NCI-H2196 treated with DMSO at 0.1 percent for 48 hours (cell line): ENCODE measurements around the gene CFAP46.
"Not testable (repeated sequence)": the region's sequence is repeated elsewhere in the genome, so short reads cannot be mapped to it uniquely, and the experiment has no call there.

Experiments
- DNase-seq: peaks from one replicate; lab custom pipeline; 2025; ENCODE audit not compliant: unreplicated experiment; lab: John Stamatoyannopoulos, UW

CFAP46 gene

DNA sequence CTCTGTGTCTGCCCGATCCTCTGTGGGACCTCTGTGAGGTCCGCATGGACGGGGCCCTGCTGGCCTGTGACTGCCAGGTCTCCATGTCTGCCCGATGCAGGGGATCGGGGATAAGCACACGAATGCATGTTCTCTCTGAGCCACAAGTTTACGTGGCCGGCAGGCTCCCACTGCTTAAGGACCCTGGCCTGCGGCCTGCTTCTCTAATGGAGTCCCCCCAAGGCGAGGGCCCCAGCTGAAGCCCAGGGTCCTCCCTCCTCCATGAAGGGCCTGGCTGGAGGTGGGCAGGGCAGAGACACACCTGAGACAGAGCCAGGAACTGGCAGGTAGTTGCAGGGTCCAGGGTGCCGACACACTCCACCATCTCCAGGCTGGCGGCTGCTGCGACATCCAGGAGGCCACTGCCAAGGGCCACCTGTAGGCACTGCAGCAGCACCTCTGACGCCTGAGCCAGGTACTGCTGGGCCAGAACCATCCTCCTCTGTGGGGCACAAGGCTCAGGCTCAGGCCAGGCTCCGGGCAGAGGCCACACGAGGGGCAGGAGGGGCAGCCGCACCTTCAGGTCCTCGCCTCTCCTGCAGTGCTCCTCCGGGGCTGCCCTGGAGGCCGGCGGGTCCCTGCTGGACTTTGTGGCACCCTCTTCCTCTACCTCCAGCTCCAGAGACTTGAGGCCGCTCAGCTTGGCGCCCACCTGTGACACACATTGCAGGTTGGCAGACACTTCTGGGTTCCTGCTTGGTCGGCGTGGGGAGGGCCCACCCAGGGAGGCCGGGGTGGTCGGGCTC is 95.5 kb downstream of the CFAP46 start:
- no peak for DNase-seq

DNA sequence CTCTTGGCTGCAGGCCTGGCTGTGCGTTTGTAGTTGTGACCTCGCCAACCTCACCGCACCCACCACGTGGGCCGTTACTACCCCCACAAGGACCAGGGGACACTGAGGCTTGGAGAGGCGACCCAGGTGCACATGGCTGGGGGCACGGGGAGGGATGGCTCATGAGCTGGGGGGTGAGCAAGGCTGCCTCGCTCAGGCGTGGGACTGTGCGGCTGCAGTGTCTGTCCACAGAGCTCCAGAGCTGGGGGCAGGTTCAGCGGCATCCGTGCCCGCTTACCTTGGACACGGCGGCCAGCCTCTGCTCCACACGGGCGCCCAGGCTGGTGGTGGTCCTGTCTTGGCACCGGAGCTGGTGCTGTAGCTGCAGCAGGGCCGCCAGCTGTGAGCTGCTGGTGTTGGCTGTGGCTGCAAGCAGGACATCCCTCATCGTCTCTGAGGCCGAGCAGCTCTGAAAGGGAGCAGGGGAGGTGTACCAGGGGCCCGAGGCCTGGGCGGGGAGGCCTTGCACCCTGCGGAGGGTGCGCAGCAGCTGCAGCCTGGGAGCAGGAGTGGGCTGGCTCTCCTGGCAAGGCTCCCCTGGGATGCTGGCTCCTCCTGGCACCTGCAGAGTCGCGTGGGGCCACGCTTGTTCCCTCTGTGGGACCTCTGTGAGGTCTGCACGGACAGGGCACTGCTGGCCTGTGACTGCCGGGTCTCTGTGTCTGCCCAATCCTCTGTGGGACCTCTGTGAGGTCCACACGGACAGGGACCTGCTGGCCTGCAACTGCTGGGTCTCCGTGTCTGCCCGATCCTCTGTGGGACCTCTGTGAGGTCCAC is 96.4 kb downstream of the CFAP46 start:
- DNase-seq, result no peak

DNA sequence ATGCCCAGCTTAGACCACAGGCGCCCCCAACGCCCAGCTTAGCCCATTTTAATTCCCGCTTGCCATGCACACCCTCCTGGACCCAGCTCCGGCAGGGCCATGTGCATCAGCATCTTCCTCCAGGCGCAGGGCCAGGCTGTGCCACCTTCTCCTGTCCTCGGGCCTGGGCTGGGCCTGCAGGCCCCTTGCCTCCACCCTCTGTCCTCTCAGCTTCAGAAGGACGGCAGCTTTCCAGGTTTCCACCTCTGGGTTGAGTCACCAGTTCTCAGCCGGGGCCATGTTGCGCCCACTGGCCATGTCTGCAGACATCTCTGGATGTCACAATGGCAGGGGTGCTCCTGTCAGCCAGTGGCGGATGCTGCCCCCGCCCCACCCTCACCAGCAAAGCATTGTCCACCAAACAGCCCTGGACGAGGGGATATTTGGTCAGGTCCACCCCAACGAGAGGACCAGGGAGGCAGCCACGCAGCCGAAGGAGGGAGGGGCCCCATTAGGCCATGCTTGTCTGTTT is 97.3 kb downstream of the CFAP46 start:
- DNase-seq, result no peak

DNA sequence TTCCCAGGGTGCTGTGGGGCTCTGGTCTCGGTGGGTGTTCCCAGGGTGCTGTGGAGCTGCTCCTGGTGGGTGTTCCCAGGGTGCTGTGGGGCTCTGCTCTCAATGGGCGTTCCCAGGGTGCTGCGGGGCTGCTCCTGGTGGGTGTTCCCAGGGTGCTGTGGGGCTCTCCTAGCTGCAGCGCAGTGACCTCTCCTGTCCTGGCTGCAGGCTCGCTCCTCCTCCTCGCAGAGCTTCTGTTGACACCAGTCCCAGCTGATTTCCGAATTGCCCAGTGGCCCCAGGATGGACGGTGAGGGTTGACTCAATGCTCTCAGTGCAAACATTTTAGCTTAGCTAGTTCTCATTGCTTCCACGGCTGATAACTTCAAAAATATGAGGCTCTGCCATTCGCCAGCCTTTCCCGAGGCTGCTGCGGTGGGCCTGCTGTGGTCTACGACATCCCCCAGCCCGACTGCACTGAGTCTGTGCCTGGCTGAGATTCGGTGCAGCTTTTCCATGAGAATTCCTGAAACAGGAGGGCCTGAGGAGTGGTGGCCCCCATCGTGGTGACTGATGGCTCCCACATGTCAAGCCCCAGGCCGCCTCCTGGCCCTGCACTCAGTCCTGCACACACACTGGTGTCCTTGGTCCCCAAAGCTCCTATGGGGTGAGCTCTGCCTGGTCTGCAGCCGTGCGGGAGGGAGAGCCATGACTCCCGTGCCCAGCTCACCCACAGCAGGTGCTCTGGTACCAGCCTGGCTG is 98.1 kb downstream of the CFAP46 start:
- DNase-seq, result no peak

DNA sequence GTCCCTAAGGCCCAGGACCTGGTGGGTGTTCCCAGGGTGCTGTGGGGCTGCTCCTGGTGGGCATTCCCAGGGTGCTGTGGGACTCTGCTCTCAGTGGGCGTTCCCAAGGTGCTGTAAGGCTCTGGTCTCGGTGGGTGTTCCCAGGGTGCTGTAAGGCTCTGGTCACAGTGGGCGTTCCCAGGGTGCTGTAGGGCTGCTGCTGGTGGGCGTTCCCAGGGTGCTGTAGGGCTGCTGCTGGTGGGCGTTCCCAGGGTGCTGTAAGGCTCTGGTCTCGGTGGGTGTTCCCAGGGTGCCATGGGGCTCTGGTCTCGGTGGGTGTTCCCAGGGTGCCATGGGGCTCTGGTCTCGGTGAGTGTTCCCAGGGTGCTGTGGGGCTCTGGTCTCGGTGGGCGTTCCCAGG is 99.1 kb downstream of the CFAP46 start:
- not testable (repeated sequence) for DNase-seq

DNA sequence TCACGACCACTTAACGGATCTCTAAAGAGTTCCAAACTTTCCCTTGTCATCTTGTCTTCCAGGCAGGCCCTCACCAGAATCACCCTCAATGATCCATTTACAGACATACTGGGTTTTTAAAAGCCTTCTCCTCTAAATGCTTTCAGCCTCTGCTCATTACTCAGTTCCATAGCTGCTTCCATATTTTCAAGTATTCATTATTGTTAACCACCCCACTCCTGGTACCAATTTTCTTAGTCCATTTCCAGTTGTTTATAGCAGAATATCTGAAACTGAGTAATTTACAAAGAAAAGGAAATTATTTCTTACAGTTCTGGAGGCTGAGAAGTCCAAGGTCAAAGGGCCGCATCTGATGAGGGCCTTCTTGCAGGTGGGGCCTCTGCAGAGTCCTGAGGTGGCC is 100.0 kb downstream of the CFAP46 start:
- DNase-seq, result no peak

DNA sequence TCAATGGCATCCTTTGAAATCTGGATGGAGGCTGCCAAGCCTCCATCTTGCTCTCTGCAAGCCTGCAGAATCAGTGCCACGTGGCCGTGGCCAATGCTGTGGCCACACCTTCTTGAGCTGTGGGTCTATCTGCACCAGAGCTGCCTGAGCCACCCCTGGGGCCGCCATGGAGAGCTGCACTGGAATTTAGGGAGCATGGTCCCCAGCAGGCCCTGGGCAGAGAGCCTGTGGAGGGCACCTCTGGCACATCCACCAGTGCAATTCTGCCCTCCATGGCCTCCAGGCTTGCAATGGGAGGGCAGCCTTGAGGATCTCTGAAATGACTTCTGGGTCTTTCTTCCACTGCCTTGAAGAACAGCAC is 100.8 kb downstream of the CFAP46 start:
- no peak for DNase-seq

DNA sequence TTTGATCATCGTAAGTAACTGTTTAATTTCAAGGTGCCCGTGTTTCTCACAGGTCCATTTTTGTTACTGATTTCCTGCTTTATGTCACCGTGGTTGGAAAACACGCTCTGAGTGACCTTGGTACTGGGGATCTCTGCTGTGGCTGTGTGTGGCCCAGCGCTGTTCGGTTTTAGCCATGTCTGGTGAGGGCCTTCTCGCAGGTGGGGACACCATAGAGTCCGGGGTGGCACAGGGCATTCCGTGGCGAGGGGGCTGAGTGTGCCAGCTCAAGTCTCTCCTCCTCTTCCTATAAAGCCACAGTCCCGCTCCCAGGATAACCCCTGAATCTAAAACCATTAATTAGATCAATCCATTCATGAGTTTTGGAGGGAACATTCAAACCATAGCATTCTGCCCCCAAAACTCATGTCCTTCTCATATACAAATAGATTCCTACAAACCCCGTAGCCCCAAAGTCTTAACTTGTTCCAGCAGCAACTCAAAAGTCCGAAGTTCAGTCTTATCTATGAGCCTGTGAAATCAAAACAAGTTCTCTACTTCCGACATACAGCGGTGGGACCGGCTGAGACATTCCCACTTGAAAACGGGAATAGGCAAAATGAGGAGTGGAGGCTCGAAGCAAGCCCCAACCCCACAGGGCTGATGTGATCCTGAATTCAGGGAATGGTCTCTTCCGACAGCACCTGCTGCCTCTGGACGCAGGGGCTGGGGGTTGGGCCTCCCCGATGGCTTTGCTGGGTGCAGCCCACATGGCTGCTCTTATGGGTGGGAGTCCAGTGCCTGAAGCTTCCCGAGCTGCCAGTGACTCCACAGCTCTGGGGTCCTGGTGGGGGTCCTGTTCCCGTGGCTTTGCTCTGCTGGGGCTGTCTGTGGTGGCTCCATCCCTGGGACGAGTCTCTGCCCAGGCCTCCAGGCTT is 101.4 kb downstream of the CFAP46 start:
- DNase-seq, result no peak

DNA sequence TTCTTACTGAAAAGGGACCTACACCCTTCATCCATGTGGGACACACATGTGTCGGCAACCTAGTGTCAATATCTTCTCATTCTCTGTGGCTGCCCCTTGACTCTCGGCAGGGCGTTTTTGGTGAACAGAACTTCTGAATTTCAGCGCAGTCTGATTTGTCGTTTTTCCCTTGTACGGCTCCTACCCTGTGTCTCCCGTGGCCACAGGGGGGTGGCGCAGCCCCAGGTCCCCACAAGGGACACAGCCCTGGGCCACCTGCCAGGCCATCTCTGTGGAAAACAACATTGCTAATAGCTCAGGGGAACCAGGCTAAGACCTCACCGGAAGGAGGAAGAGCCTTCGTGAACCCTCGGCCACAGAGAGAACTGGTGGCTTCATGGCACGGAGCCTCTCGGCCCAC is 103.3 kb downstream of the CFAP46 start:
- no peak for DNase-seq

DNA sequence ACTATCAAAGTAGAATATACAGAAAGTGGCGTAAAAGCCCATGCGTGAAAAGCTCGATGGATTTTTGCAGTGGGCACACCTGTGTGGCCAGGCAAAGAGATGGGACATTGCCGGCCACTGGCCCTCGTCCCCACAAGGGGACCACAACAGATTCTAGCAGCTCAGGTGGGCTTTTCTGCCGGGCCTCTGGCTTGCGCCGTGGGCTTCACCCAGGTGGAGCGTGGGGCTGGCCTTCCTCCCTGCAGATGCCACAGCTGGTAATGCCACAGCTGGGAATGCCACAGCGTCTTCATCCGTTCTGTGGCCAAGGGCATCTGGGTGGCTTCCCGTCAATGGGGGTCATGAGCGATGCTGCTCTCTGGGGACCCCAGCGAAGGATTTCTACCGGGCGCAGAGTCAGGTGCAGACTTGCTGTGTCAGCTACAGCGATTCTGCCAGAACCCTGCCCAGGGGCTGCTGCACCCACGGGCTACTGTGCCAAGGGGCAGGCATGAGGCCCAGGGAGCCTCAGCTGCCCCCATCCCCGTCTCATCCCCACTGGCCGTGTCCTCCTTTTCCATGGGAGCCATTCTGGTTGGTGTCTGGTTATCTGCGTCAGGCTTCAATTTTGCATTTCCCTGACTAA is 103.9 kb downstream of the CFAP46 start:
- no peak for DNase-seq

DNA sequence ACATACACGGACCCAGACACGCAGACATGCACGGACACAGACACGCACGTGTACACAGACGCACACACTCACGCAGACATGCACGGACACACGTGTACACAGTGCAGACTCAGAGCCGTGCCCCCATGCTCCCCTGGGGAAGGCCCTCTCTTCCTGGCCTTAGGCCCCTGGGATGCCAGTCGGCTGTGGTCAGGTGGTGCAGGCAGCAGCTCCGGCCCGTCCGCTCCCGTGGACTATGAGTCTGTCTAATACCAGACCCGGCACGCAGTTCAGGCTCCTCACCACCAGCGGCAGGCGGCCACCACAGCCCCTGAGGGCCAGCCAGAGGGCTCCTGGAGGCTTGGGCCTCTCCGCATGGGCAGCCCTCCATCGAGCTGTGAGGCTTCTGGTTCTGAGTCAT is 104.5 kb downstream of the CFAP46 start:
- no peak for DNase-seq

DNA sequence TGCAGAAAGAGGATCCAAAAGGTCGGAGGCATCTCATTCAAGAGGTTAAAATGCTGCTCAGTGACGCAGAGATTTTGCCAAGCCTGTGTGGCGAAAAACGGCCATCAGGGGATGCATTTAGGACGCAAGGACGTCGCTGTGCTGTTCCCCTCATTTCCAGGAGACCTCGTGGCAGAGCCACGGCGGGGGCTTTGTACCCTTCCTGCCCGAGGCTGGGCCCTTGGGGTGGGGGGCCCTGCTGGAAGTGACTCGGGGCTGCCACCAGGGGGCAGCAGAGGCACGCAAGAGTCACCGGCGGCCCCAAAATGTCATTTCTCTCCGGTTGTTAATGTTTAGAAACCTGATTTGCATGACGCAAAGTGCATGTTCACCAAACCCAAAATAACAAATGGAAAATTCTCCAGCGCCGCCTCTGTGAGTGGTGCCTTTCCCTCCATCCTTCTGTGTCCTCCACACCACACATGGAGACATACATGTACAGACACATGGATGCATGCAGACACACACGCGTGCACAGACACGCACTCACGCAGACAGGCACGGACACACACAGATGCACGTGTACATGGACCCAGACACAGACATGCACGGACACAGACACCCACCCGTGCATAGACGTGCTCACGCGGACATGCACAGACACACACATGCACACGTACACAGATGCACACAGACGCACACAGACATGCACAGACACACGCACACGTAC is 105.4 kb downstream of the CFAP46 start:
- DNase-seq, result no peak

DNA sequence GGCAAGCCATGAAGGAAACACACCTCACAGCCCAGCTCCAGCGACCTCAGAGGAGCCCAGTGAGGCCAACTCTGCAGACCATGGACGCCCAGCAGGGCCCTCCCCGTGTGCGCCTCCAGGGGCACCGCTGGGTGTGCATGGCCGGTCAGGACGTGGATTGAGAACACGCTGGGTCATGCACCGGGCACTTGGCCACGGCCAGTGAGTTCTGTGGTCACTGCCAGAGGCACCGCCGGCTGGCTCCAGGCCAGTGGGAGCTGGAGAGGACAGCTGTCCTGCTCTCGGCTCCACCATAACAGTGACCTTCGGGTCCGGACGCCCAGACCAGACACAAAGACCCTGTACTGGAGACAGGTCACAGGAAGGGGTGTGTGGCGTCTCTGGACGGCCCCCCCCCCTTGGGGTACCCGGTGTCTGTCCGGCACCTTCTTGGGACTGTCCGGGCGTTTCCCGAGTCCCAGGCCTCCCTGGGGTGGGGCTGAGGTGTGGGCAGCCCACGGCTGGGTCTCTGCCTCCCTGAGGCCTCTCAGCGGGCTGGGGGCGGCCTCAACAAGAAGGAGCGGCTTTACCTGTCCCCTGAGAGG is 106.0 kb downstream of the CFAP46 start:
- no peak for DNase-seq

DNA sequence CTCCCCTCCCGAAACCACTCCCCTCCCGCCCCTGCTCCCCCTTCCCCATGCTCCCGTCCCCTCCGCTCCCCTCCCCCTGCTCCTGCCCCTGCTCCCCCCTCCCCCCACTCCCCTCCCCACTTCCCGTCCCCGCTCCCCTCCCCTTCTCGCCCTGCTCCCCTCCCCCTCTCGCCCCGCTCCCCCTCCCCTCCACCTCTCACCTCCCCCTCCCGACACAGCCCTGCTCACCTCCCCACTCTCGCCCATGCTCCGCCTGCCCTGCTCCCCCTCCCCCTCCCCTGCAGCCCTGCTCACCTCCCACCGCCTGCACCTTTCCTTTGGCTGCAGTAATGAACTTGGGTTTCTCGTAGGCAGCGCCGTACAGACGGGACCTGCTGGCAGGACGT is 106.5 kb downstream of the CFAP46 start:
- no peak for DNase-seq

DNA sequence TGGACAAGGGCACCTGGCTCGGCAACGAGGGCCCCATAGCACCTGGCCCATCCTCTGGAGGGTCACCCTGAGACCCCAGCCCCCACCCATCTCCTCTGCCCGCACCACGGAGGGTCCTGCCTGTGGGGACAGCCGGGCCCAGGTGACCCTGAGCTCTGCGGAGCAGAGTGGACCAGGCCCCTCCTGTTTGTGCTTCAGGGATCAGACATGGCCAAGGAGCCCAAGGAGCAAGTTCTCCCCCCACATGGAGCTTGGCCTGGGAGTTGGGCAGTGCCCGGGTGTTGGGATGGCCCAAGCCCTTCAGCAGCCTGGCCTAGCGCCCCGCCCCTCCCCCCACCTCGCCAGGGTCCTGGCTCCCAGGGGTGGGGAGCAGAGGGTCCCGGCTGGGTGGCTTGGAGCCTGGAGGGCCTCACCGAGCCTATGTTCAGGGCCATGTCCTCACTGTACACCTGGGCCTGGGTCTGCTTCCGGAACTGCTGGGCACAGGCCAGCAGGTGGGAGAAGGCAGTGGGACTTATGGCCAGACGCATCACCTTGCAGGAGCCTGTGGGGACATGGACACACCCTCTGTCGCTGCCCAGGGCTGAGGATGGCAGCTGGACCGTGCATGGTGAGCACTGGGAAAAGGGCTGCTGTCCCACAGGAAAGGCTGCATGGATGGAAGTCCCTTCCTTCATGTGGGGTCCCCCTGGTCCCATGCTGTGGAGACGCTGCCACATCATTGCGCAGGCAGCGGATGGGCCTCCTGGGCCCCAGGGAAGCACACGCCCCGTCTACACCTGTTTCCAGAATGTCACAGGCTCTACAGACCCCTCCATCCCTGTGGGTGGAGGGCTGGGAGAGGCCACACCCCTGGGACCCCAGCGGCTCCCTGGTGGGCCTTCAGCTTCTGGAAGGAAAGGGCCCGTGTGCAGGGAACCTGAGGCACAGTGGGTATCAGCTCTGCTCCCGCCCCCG is 107.2 kb downstream of the CFAP46 start:
- no peak for DNase-seq

DNA sequence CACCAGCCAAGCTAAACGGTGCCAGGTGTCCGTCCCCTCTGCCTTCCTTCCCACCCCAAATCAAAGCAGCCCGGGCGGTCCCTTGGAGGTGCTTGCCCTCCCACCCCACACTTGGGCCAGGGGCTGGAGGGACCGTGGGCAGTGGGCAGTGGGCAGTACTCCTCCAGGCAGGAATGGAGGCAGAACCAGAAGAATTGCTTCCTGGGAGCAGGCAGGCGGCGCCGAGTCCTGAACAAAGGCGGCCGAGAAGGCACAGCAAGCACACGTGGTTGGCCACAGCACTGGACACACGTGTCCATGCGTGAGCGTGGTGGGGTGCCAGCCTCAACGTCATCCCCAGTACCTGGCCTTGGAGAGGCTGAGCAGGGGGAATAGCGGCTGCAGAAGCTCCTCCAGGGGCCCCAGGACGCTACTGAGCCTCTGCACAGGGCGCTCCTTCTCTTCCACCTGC is 108.0 kb downstream of the CFAP46 start:
- DNase-seq, result no peak

DNA sequence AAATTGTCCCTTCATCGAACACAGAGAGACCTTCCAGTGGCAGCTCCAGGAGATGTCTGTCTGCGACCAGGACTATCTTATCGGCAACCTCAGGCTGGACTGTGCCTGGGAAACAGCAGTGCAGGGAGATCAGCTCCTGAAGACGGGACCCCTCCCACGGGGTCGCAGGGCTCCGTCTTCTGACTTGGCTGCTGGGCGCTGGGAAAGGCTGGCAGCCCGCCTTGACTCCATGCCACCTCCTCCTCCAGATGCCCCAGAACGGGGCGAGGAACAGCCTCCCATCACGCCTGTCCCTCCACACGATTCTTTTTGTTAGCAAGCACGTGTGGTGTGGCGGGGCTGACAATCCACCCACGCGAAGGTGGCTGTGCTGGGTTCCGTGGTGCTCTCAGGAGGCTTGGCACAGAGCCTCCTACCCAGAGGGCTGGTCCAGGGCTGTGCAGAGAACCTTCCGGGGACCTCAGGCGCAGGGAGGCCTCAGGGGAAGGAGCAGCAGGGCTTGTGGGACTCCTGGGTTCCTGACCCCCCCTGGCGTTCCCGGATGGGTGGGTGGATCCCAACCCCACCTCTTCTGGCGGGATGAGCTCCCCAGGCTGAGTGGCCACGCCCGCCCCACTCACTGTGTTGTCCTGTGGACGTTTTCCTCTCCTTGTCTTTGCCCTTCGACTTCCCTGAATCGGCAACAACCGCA is 108.8 kb downstream of the CFAP46 start:
- no peak for DNase-seq
